ENCODE data around the gene TEKT1.
"Not testable (repeated sequence)": the region's sequence is repeated elsewhere in the genome, so short reads cannot be mapped to it uniquely, and the experiment has no call there.

TEKT1 gene

DNA sequence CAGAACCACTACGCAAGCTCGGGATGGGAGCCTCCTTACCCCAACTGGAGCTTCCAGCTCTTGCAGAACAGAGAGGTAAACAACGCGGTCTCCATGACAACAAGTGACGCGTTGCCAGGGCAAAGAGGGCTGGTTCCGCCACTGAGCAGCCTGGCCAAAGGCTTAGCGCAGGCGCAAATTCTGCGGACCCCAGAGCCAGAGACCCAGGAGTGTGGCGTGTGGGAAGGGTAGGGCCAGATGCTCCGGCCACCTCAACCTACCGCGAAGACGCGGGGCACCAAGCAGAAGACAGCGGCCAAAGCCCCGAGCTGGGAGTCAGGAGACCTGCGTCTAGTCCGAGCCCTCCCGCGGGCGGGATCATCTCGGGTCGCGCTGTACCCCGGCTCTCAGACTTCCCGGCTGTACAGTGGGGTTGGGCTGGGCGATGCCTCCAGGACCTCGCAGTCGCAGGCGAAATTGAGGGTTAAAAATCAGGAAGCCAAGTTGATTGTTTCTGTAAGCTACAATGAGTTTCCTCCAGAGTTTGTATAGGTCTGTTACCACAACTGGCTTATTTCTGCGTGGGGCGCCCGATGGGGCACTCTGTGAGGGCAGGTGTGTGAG lies at the start of gene TEKT1:
TEKT1 (minus strand) TSS at position 69 of the 603 bp plus-strand sequence. CDS start 1,353 bp downstream, outside the sequence.
- peak; percentile 47 for DNase-seq

- not testable (repeated sequence) for DNase-seq
Observed at GRCh38 chr17:6879221-6879975, 47.9 kb upstream of the TEKT1 start.

DNA sequence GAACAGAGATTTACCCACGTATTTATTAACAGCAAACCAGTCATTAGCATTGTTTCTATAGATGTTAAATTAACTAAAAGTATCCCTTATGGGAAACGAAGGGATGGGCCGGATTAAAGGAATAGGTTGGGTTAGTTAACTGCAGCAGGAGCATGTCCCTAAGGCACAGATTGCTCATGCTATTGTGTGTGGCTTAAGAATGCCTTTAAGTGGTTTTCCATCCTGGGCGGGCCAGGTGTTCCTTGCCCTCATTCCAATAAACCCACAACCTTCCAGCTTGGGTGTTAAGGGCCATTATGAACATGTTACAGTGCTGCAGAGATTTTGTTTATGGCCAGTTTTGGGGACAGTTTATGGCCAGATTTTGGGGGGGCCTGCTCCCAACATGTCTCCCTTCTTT lies 43.7 kb upstream of the TEKT1 start:
- not testable (repeated sequence) for DNase-seq

DNA sequence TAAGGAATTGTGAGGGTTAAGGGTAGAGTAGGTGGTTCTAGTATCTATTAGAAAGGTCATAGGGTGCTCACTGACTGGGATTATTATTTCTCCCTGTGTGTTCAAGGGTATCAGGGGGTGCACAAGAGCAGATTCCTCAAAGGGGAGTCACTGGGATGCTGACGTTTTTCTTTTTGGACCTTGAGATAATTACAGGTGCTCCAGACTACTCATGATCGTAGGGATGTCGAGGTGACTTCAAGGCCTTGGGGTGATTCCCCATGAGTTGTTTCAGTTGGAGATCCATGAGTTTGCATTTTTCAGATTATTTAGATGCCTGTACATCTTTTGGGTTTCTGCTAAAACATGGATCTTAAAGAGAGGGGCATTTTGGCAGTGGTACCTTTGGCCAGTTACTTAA lies 41.4 kb upstream of the TEKT1 start:
- DNase-seq, result no peak

GRCh38 chr17:6870841-6871240 lies 39.3 kb upstream of the TEKT1 start:
- no peak for DNase-seq

GRCh38 chr17:6868582-6868981 lies 37.1 kb upstream of the TEKT1 start:
- no peak for DNase-seq

DNA sequence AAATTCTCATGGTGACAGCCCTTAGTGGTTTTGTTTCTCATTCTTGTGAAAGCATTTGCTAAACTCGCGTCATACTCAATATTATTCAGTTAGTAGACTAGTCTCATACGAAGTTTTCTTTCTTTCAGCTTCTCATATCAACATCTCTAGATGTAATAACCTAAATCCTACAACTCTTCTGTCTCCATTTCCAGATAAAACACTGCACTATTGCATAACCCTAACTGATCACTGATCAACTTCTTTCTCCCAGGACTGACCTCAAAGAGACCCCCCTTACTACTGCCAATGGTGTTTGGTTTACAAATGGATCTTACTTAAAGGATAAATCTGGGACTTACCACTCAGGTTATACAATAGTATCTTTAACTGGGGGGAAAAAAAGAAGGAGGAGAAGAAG lies 36.3 kb upstream of the TEKT1 start:
- DNase-seq, result no peak

DNA sequence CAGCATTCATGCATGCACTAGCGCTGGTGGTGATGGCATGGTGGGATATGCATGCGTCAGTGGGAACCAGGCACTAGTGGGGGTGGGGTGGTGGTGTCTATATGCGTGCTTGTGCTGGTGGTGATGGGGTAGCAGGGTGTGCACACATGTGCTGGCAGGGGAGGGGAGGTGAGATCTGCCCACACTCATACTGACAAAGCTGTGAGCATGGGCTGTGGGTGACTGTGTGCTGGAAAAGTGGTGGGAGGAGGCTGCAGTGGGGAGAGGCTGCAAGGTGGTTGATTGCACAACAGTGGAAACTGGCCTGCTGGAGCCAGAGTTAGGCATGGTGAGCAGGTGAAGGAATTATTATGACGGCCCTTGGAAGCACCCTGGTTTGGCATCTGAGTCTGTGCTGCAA lies 31.3 kb upstream of the TEKT1 start:
- DNase-seq, result no peak

DNA sequence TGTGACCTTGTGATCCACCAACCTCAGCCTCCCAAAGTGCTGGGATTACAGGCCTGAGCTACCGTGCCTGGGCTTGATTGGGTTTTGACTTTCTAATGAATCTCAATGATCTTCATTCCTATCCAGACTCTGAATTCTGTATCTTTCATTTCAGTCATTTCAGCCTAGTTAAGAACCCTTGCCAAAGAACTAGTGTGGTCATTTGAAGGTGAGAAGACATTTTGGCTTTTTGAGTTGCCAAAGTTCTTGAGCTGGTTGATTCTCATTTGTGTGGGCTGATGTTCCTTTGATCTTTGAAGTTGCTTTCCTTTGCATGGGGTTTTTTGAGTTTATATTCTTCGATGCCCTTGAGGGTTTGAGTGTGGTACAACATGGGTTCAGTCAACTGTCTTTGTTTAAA lies 30.6 kb upstream of the TEKT1 start:
- DNase-seq, result no peak

DNA sequence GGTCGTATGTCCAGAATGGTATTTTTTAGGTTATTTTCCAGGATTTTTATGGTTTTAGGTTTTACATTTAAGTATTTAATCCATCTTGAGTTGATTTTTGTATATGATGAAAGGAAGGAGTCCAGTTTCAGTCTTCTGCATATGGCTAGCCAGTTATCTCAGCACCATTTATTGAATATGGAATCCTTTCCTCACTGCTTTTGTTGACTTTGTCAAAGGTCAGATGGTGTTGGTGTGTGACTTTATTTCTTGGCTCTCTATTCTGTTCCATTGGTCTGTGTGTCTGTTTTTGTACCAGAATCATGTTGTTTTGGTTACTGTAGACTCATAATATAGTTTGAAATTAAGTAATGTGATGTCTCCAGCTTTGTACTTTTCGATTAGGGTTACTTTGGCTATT lies 26.4 kb upstream of the TEKT1 start:
- DNase-seq, result no peak

- no peak for DNase-seq
Observed at GRCh38 chr17:6857336-6857735, 25.8 kb upstream of the TEKT1 start.

DNA sequence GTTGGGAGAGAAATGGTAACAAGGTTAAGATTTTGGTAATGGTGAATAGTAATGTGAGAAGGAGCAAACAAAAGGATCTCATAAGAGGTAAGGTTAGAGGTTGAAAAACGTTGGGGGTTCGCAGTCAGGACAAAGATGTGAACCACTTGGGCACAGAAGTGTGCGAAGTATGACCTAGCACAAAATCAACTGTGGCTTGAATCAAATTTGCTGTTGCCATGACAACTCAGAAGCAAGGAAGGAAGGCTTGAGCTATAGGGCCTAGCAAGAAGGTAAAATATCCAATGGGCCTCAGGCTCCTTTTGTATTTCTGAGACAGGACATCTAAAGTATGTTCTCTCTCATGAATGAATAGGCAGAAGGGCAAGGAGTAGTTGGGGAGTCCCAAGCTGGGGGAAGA lies 24.5 kb upstream of the TEKT1 start:
- DNase-seq, result no peak

DNA sequence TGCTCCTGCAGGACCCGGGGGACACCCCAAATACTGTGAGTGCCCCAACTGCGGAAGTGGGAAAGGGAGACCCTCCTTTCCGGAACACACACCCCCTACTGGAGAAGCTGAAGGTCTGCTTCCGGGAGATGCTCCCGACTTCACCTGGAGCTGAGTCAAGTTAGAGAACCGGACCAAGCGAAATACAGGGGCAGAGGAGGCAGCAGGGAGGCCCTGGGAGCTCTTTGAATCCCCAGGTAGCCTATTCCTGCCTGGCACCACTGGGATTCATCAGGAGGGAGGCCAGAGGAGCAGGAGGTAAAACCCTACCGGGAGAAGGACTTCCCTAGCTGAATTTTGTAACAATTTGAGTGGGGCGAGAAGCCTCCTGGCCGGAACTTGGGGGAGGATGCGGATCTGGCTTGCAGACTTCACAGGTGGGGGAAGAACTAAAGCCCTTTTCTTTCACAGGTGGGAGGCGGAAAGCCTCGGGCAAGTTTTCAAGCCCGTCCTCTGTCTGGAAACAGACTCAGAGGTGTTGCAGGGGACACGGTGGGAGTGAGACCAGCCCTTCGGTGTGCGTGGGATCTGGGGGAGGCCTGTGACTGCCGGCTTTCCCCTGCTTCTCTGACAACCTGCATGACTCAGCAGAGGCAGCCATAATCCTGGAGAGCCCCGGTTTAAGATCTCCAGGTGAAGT lies 22.4 kb upstream of the TEKT1 start:
- DNase-seq, result no peak

- DNase-seq, result not testable (repeated sequence)
Observed at GRCh38 chr17:6848545-6849179, 17.1 kb upstream of the TEKT1 start.

GRCh38 chr17:6846138-6846537 lies 14.6 kb upstream of the TEKT1 start:
- not testable (repeated sequence) for DNase-seq

- DNase-seq, result not testable (repeated sequence)
Observed at GRCh38 chr17:6844406-6844805, 12.9 kb upstream of the TEKT1 start.

- DNase-seq, result no peak
Observed at GRCh38 chr17:6843241-6843880, 11.8 kb upstream of the TEKT1 start.

- DNase-seq, result not testable (repeated sequence)
Observed at GRCh38 chr17:6841769-6842168, 10.2 kb upstream of the TEKT1 start.

DNA sequence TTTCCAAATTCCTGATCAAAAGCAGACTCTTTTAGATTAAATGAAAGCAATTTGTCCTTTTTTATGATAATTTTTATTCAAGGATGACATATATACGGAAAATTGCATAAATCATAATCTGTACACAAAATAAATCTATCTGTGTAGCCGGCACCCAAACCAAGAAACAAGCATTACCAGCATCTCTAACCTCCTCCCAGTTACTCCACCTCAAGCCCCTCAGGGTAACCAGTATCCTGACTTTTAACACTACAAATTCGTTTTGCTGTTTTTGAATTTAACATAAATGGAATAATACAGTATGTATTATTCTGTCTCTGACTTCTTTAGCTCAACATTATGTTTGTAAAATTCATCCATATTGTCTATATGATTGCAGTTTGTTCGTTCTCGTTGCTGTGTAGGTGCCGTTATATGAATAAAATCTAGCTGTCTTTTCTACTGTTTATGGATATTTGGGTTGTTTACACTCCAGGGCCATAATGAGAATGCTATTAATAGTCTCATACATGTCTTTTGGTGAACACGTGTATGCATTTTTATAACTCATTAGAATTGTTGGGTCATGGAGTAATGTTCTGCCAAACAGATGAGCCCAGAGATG lies 1.0 kb downstream of the TEKT1 start:
- no peak for DNase-seq

GRCh38 chr17:6823011-6823442 lies 8.5 kb downstream of the TEKT1 start:
- no peak for DNase-seq

GRCh38 chr17:6818938-6819337 lies 12.6 kb downstream of the TEKT1 start:
- no peak for DNase-seq

DNA sequence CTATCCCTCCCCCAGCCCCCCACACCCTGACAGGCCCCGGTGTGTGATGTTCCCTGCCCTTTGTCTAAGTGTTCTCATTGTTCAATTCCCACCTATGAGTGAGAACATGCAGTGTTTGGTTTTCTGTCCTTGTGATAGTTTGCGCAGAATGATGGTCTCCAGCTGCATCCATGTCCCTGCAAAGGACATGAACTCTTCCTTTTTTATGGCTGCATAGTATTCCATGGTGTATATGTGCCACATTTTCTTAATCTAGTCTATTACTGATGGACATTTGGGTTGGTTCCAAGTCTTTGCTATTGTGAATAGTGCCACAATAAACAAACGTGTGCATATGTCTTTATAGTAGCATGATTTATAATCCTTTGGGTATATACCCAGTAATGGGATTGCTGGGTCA lies 15.2 kb downstream of the TEKT1 start:
- not testable (repeated sequence) for DNase-seq

DNA sequence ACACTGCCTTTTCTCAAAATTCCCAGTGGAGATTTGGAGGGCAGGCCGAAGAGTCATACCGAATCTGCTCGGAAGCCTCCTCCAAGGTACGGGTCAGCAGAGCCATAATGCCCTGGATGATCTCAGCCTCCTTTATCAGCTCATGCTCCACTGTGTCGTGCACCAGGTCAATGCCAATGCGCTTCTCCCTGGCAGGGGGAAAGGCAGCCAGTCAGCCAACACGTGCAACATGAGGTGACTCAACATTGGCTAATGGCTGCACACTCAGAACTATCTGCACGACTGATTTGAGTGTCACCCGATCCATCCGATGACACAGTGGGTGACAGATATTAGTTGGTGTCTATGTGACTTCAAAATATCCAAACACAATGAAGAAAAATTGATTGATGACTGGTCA lies 15.8 kb downstream of the TEKT1 start:
- DNase-seq, result no peak

Data from GOT3 (cell line).